DOHH2 (cell line): ENCODE measurements around the gene DIP2B.

Experiments used
- EZH2phosphoT487 ChIP-seq: fragments of 200-600 bp; sonication (generic); IDR thresholded peaks from 2 replicates; pipeline ENCODE4 v1.6.1; 2017; ENCODE audit warnings: borderline replicate concordance, mild to moderate bottlenecking, antibody characterized with exemption, low read length, moderate library complexity, mixed read lengths
- TF ChIP-seq, protein P1 (sequence below): fragments of 200-600 bp; sonication (generic); IDR thresholded peaks from one replicate; pipeline ENCODE4 v1.5.1; 2014; ENCODE audit warnings: antibody characterized with exemption, mild to moderate bottlenecking, low read depth, low read length; ENCODE audit not compliant: poor library complexity, severe bottlenecking

DNA sequence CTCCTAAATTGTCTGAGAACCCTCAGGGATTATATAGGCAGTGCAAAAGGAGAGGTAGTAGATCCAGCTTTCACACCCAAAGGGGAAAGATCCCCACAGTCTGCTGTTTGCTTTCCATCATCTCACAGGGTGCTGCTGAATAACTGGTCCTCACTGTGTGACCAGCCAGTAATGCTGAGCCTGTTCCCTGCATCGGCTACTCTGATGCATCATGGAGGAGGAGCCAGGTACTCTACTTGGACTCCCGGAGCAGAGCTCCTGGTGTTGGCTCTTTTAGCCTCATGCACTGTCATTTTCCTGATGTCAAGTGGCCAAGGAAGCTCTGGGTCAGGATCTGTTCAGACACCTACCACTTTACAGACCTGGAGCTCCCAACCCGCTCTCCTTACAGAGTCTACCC is 131.7 kb downstream of the DIP2B start:
- TF ChIP-seq, protein P1, sequence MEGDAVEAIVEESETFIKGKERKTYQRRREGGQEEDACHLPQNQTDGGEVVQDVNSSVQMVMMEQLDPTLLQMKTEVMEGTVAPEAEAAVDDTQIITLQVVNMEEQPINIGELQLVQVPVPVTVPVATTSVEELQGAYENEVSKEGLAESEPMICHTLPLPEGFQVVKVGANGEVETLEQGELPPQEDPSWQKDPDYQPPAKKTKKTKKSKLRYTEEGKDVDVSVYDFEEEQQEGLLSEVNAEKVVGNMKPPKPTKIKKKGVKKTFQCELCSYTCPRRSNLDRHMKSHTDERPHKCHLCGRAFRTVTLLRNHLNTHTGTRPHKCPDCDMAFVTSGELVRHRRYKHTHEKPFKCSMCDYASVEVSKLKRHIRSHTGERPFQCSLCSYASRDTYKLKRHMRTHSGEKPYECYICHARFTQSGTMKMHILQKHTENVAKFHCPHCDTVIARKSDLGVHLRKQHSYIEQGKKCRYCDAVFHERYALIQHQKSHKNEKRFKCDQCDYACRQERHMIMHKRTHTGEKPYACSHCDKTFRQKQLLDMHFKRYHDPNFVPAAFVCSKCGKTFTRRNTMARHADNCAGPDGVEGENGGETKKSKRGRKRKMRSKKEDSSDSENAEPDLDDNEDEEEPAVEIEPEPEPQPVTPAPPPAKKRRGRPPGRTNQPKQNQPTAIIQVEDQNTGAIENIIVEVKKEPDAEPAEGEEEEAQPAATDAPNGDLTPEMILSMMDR: no peak
- TF ChIP-seq EZH2phosphoT487: no peak
